ENCODE results near the gene INS. TPM values are rescaled to one million over a fixed set of nuclear protein-coding genes. Genes with fewer than 3 reads are reported as not detected.

INS gene
- total RNA-seq, 1 donor from 2014 or later: not detected

DNA sequence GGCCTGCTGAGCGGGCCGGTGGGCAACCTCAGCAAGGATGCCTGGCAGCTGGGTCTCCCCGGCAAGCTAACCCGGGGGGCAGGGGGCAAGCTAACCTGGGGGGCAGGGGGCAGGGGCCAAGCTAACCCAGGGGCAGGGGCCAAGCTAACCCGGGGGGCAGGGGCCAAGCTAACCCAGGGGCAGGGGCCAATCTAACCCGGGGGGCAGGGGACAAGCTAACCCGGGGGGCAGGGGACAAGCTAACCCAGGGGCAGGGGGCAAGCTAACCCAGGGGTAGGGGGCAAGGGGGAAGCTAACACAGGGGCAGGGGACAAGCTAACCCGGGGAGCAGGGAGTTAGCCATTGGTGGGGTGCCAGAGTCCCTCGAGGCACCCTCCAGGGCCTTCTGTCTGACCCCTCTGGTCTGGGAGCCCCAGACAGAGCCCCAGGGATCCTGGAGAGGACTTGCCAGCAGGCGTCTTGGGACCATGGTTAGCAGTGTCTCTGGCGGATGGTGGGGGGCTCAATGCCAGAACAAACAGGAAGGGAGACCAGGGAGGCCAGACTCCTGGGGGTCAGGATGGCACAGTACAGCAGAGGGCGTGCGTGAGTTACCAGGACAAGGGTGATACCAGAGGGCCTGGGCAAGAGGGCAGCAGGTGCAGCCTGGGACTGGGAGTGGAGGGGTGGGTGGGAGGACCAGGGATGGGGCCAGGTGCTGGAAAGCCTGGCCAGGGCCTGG, 37.9 kb downstream of the INS start:
- H3K4me3 ChIP-seq: no peak overlapping the region
- DNase-seq: no peak
- TF ChIP-seq, protein P1, sequence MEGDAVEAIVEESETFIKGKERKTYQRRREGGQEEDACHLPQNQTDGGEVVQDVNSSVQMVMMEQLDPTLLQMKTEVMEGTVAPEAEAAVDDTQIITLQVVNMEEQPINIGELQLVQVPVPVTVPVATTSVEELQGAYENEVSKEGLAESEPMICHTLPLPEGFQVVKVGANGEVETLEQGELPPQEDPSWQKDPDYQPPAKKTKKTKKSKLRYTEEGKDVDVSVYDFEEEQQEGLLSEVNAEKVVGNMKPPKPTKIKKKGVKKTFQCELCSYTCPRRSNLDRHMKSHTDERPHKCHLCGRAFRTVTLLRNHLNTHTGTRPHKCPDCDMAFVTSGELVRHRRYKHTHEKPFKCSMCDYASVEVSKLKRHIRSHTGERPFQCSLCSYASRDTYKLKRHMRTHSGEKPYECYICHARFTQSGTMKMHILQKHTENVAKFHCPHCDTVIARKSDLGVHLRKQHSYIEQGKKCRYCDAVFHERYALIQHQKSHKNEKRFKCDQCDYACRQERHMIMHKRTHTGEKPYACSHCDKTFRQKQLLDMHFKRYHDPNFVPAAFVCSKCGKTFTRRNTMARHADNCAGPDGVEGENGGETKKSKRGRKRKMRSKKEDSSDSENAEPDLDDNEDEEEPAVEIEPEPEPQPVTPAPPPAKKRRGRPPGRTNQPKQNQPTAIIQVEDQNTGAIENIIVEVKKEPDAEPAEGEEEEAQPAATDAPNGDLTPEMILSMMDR (IDR thresholded peaks at IDR 0.05; ENCODE audit: borderline replicate concordance): no peak
- no peaks in the 10 kb centered on the region for H3K4me1 ChIP-seq
- H3K9me3 ChIP-seq (replicated peaks): no peaks in the 10 kb centered on the region
- intact Hi-C loops (cut with micrococcal nuclease): no loop called here
- no peaks in the 10 kb centered on the region for H3K36me3 ChIP-seq
- peaks cover 48% of the 10 kb centered on the region for H3K27me3 ChIP-seq (ENCODE audit: low read depth)
- H3K27ac ChIP-seq (replicated peaks): no peak overlapping the region

DNA sequence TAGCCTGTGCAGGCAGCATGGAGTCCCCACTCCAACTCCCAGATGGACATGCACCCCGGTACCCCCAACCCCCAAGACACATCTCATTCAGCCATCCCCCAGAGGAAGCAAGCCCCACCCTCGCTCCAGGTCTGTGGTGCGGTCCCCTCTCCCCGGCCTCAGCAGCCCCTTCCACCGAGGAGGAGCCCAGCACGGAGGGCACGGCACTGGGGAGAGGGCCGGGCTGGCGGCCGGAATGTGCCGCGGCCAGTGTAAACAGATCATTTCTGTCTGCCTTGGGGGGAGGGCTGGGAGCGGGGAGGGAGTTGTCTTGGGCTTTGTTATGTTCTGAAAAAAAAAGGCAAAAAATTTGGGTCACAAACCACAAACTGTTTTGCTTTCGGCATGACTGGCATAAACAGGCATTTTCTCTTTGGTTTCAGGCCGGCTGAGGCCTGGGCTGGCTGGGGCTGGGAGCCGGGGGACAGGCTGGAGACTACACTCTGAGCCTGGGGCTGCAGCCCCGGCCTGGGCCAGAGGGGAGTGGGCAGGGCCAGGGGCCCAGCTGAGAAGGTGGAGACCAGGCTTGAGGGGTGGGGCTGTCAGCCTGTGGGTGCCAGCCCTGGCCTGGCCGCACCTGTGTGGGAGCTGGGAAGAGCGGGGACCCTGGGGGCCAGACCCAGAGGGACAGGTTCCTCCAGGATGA, 38.6 kb downstream of the INS start:
- no peaks in the 10 kb centered on the region for H3K36me3 ChIP-seq
- peaks cover 48% of the 10 kb centered on the region for H3K27me3 ChIP-seq (ENCODE audit: low read depth)
- peaks cover 5% of the 10 kb centered on the region for H3K9me3 ChIP-seq (replicated peaks)
- H3K4me1 ChIP-seq: no peaks in the 10 kb centered on the region
- intact Hi-C loops (cut with micrococcal nuclease): no loop called here
- no peak for DNase-seq
- H3K27ac ChIP-seq (replicated peaks): no peak overlapping the region
- TF ChIP-seq, protein P1 (IDR thresholded peaks at IDR 0.05; ENCODE audit: borderline replicate concordance): no peak
- no peak overlapping the region for H3K4me3 ChIP-seq

DNA sequence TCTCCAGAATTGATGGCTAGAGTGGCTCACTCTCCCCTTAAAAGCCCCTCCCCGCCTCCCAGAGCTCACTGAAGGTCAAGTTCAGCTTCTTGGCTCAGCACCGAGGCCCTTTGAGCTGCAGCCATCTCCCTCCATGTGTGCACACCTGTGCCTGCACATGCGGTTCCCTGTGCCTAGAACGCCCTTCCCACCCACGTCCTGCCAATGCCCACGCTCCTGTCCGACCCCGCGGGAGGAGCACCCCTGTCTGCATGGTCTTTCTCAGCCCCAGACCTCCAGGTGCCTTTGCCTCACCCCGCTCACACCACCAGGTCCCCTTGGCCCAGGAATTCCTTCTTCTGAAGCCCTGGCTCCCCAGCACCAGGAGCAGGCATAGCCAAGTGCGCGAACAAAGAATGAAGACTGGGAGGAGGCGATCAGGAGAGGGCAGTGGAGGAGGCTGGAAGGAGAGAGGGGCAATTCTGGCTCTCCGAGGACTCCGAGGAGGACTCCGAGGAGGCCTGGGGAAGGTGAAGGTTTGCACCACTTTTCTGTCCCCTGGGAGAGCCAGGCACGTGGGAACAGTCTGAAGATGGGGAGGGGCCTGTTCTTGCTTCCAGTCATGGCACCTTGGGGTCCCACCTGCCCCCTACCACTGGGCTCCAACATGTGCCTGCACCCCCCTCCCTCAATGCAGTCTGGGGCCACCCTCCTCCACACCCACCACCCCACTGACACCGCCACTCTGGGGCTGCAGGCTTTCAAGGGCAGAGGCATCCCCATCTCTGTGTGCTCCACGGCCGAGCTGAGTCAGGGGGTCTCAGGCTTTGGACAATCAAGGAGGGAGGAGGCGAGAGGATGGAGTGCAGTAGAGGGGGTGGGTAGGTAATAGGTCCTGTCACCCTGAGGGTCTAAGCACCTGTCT, 39.5 kb downstream of the INS start:
- TF ChIP-seq, protein P1 (IDR thresholded peaks at IDR 0.05; ENCODE audit: borderline replicate concordance): no peak
- Histone ChIP-seq H3K9me3 (replicated peaks) (peaks cover 13% of the 10 kb centered on the region), H3K27me3 (ENCODE audit: low read depth) (peaks cover 48% of the 10 kb centered on the region), H3K27ac (replicated peaks) (no peak overlapping the region), H3K4me1 (no peaks in the 10 kb centered on the region), H3K36me3 (no peaks in the 10 kb centered on the region), H3K4me3 (no peak overlapping the region)
- DNase-seq: no peak
- intact Hi-C loops (cut with micrococcal nuclease): no loop called here

DNA sequence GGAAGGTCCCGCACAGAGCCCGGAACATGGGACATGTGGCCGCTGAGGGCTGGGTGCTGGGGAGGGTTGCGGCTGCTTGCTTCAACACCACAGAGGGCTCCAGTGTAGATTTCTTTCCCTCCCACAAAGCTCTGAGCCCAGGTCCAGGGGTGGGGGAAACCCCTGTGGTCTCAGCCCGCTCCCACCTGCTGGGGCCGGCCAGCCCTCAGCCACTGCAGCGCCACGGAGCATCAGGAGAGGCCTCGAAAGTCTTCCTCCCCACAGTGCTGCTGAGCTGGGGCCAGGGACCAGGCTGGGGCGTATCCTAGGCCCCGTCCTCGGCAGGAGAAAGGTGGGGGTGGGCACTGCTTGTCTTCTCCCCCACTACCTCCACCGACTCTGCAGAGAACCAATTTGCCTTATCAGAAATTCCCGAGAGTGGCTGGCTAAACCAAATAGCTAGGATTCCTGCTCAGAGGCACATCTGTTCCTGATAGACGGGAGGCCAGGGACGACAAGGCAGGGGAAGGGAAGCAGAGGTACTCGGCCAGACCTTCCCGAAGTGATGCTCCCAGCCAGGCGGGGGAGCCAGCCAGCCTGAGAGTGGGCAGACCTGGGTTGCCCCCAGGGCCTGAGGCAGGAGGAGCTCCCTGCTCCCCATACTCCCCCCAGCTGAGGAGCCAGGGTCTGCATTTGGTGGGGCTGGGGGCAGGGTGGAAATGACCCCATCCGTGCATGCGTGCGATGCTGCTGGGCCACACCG, 40.5 kb downstream of the INS start:
- DNase-seq: no peak
- no peak overlapping the region for H3K4me3 ChIP-seq
- peaks cover 48% of the 10 kb centered on the region for H3K27me3 ChIP-seq (ENCODE audit: low read depth)
- no peaks in the 10 kb centered on the region for H3K4me1 ChIP-seq
- no peak overlapping the region for H3K27ac ChIP-seq (replicated peaks)
- H3K36me3 ChIP-seq: no peaks in the 10 kb centered on the region
- intact Hi-C loops (cut with micrococcal nuclease): no loop called here
- H3K9me3 ChIP-seq (replicated peaks): peaks cover 20% of the 10 kb centered on the region
- TF ChIP-seq, protein P1 (IDR thresholded peaks at IDR 0.05; ENCODE audit: borderline replicate concordance): no peak

DNA sequence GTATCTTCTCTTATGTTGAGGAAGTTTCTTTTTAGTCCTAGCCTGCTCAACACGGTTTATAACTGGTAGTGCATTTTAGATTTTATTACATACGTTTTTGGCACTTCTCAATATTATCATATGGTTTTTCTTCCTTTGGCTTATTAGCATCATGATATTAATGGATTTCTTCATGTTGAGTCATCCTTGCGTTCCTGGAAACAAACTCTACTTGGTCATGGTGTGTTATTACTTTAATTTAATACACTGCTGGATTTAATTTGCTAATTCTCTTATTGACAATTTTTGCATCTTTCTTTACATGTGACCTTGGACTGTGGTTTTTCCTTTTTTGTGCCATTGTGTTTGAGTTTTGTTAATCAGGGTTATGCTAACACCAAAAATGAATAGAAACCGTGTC, 42.3 kb downstream of the INS start:
- Histone ChIP-seq H3K27me3 (ENCODE audit: low read depth) (peaks cover 52% of the 10 kb centered on the region), H3K4me1 (no peaks in the 10 kb centered on the region), H3K9me3 (replicated peaks) (peaks cover 20% of the 10 kb centered on the region), H3K4me3 (no peak overlapping the region), H3K27ac (replicated peaks) (no peak overlapping the region), H3K36me3 (no peaks in the 10 kb centered on the region)
- DNase-seq: no peak
- TF ChIP-seq, protein P1 (IDR thresholded peaks at IDR 0.05; ENCODE audit: borderline replicate concordance): no peak
- intact Hi-C loops (cut with micrococcal nuclease): no loop called here

Measured in left ventricle myocardium inferior (tissue), 1 donor.